Sigmoid colon (tissue), 4 donors: ENCODE measurements around the gene L2HGDH.

Experiments used
- CTCF ChIP-seq, 4 experiments: fragments of 450-650 bp in 3 of 4; fragments of 200-600 bp in 1 of 4; IDR thresholded peaks; one replicate each; pipeline ENCODE4 v1.5.1; 2016 to 2019; ENCODE audit warnings: antibody characterized with exemption in 4 of 4, mild to moderate bottlenecking in 3 of 4, moderate library complexity in 2 of 4
- POLR2A ChIP-seq, 2 donors: fragments of 450-650 bp; IDR thresholded peaks; one replicate each; pipeline ENCODE4 v1.6.1; 2016; ENCODE audit warnings: antibody characterized with exemption in 2 of 2, mild to moderate bottlenecking in 2 of 2, moderate library complexity in 2 of 2
- POLR2AphosphoS5 ChIP-seq, 4 donors: sonication (generic); formaldehyde crosslinking; IDR thresholded peaks; one replicate each; pipeline ENCODE4 v1.6.1; 2017; ENCODE audit warnings: antibody characterized with exemption in 4 of 4

DNA sequence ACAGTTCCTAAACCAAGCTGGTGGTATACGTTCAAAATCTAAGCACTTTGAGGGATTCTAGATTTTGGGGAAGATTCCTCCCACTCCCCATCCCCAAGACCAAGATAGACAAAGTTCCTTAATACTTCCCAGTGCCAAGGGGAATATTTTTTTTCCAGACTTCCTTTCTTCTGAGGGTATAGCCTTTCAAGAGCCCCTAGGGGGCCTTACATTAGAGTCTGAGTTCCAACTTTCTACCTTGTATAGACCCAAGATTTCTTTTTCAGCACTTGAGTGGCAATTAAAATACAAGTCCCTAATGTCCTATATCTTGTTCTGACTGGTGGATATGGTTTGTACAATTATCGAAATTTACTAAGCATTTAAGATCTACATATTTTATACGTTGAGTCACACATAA is 52.0 kb downstream of the L2HGDH start:
- TF ChIP-seq POLR2AphosphoS5 (IDR thresholded peaks at IDR 0.05), result no peak
- TF ChIP-seq CTCF (IDR thresholded peaks at IDR 0.05), result no peak
- TF ChIP-seq POLR2A (IDR thresholded peaks at IDR 0.05), result no peak
